Mucosa of rectum (tissue), 2 donors: ENCODE results near the gene TMPRSS11F.

ENCODE experiments used
- H3K27ac ChIP-seq, 2 donors: one replicate each; pipeline ENCODE4 v1.7.0; 2013; ENCODE audit warnings: inconsistent platforms in 2 of 2, low read depth in 2 of 2, low read length in 2 of 2
- H3K27me3 ChIP-seq, 2 donors: one replicate each; pipeline ENCODE4 v1.7.0; 2013; ENCODE audit warnings: low read length in 2 of 2; ENCODE audit not compliant: control insufficient read depth in 2 of 2, insufficient read depth in 2 of 2
- H3K36me3 ChIP-seq, 2 donors: one replicate each; pipeline ENCODE4 v1.7.0; 2013; ENCODE audit warnings: low read length in 2 of 2; ENCODE audit not compliant: control insufficient read depth in 2 of 2, insufficient read depth in 2 of 2
- H3K4me1 ChIP-seq, 2 donors: one replicate each; pipeline ENCODE4 v1.7.0; 2013; ENCODE audit warnings: low read length in 2 of 2, mild to moderate bottlenecking in 1 of 2; ENCODE audit not compliant: control insufficient read depth in 2 of 2, insufficient read depth in 2 of 2
- H3K4me3 ChIP-seq, 2 donors: one replicate each; pipeline ENCODE4 v1.7.0; 2013; ENCODE audit warnings: low read length in 2 of 2
- H3K9ac ChIP-seq, 2 donors: one replicate each; pipeline ENCODE4 v1.7.0; 2013; ENCODE audit warnings: low read length in 2 of 2, low read depth in 1 of 2, mild to moderate bottlenecking in 1 of 2
- H3K9me3 ChIP-seq, 2 donors: one replicate each; pipeline ENCODE4 v1.7.0; 2013; ENCODE audit warnings: low read length in 2 of 2; ENCODE audit not compliant: control insufficient read depth in 2 of 2
- donor health status: healthy.
- donor health status: Normal muscosa, but diverticular disease.

The TMPRSS11F gene

GRCh38 chr4:68109868-68110267 lies 19.8 kb downstream of the TMPRSS11F start:
- no peak overlapping the region for H3K9ac ChIP-seq
- H3K27ac ChIP-seq, result no peak overlapping the region
- no peaks in the 10 kb centered on the region for H3K4me1 ChIP-seq
- H3K36me3 ChIP-seq, result no peaks in the 10 kb centered on the region
- H3K27me3 ChIP-seq, result no peaks in the 10 kb centered on the region
- no peaks in the 10 kb centered on the region for H3K9me3 ChIP-seq
- H3K4me3 ChIP-seq, result no peak overlapping the region

DNA sequence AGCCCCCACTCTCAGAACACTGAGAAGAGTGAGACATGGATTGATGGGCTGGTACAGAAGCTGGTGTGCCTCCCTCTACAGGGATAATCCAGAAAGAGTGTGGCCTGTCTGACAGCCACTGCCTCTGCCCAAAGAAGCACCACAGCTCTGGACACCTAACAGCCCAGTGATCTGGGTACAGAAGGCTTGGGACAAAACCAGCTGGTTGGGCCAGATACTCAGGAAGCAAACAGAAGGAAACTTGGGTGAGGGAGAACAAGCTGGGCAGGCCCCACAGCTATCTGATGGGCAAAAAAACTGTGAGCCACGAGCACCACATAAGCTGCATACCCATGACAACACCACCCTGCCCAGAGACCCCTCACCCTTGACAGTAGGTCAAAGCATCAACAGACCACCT lies 46.9 kb downstream of the TMPRSS11F start:
- Histone ChIP-seq H3K36me3 (no peaks in the 10 kb centered on the region), H3K27me3 (no peaks in the 10 kb centered on the region), H3K4me1 (no peaks in the 10 kb centered on the region), H3K9me3 (no peaks in the 10 kb centered on the region), H3K27ac (no peak overlapping the region), H3K4me3 (no peak overlapping the region), H3K9ac (no peak overlapping the region)

- Histone ChIP-seq H3K4me3 (no peak overlapping the region), H3K9ac (no peak overlapping the region), H3K9me3 (no peaks in the 10 kb centered on the region), H3K27ac (no peak overlapping the region), H3K4me1 (no peaks in the 10 kb centered on the region), H3K27me3 (no peaks in the 10 kb centered on the region), H3K36me3 (no peaks in the 10 kb centered on the region)
These were observed 49.7 kb downstream of the TMPRSS11F start for GRCh38 chr4:68079928-68080327.

GRCh38 chr4:68077737-68078136 lies 51.9 kb downstream of the TMPRSS11F start:
- no peaks in the 10 kb centered on the region for H3K36me3 ChIP-seq
- H3K4me3 ChIP-seq, result no peak overlapping the region
- H3K27me3 ChIP-seq, result no peaks in the 10 kb centered on the region
- no peak overlapping the region for H3K9ac ChIP-seq
- H3K9me3 ChIP-seq, result no peaks in the 10 kb centered on the region
- H3K4me1 ChIP-seq, result no peaks in the 10 kb centered on the region
- H3K27ac ChIP-seq, result no peak overlapping the region

- Histone ChIP-seq H3K4me1 (no peaks in the 10 kb centered on the region), H3K27me3 (no peaks in the 10 kb centered on the region), H3K36me3 (no peaks in the 10 kb centered on the region), H3K27ac (no peak overlapping the region), H3K9ac (no peak overlapping the region), H3K9me3 (no peaks in the 10 kb centered on the region), H3K4me3 (no peak overlapping the region)
These were observed 52.4 kb downstream of the TMPRSS11F start for GRCh38 chr4:68077301-68077700.

- no peaks in the 10 kb centered on the region for H3K4me1 ChIP-seq
- H3K9me3 ChIP-seq, result no peaks in the 10 kb centered on the region
- no peaks in the 10 kb centered on the region for H3K36me3 ChIP-seq
- H3K4me3 ChIP-seq, result no peak overlapping the region
- no peak overlapping the region for H3K27ac ChIP-seq
- H3K9ac ChIP-seq, result no peak overlapping the region
- no peaks in the 10 kb centered on the region for H3K27me3 ChIP-seq
These were observed 53.5 kb downstream of the TMPRSS11F start for GRCh38 chr4:68076194-68076593.

- Histone ChIP-seq H3K9me3 (no peaks in the 10 kb centered on the region), H3K9ac (no peak overlapping the region), H3K4me1 (no peaks in the 10 kb centered on the region), H3K27me3 (no peaks in the 10 kb centered on the region), H3K27ac (no peak overlapping the region), H3K36me3 (no peaks in the 10 kb centered on the region), H3K4me3 (no peak overlapping the region)
These were observed 55.3 kb downstream of the TMPRSS11F start for GRCh38 chr4:68074397-68074796.

- H3K9ac ChIP-seq, result no peak overlapping the region
- H3K4me1 ChIP-seq, result no peaks in the 10 kb centered on the region
- no peaks in the 10 kb centered on the region for H3K36me3 ChIP-seq
- no peak overlapping the region for H3K4me3 ChIP-seq
- no peaks in the 10 kb centered on the region for H3K27me3 ChIP-seq
- H3K27ac ChIP-seq, result no peak overlapping the region
- no peaks in the 10 kb centered on the region for H3K9me3 ChIP-seq
These were observed 59.4 kb downstream of the TMPRSS11F start for GRCh38 chr4:68070302-68070701.

- no peak overlapping the region for H3K9ac ChIP-seq
- H3K36me3 ChIP-seq, result no peaks in the 10 kb centered on the region
These were observed 67.2 kb downstream of the TMPRSS11F start for GRCh38 chr4:68062501-68062900.

DNA sequence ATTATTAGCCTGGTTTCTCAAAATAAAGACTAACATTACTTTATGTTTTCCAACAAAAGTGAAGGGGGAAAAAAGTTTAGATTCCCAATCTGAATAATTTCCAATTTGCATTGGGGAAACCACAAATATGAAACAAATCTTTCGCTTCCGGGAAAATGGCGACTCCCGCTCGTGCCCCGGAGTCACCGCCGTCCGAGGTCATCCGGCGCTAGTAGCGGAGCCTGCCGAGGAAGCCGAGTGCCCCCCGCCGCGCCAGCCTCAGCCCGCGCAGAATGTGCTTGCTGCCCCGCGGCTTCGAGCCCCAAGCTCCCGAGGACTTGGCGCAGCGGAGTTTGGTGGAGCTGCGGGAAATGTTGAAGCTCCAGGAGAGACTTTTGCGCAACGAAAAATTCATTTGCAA lies 91.4 kb downstream of the TMPRSS11F start:
- no peaks in the 10 kb centered on the region for H3K9me3 ChIP-seq
- H3K27me3 ChIP-seq, result no peaks in the 10 kb centered on the region
- H3K4me3 ChIP-seq, result no peak overlapping the region
- H3K27ac ChIP-seq, result no peak overlapping the region
- no peaks in the 10 kb centered on the region for H3K36me3 ChIP-seq
- no peaks in the 10 kb centered on the region for H3K4me1 ChIP-seq
- no peak overlapping the region for H3K9ac ChIP-seq

More at GRCh38 chr4:68062501-68062900, 67.2 kb downstream of the TMPRSS11F start:
- Histone ChIP-seq H3K27me3 (no peaks in the 10 kb centered on the region), H3K27ac (no peak overlapping the region), H3K4me3 (no peak overlapping the region), H3K4me1 (no peaks in the 10 kb centered on the region), H3K9me3 (no peaks in the 10 kb centered on the region)

DNA sequence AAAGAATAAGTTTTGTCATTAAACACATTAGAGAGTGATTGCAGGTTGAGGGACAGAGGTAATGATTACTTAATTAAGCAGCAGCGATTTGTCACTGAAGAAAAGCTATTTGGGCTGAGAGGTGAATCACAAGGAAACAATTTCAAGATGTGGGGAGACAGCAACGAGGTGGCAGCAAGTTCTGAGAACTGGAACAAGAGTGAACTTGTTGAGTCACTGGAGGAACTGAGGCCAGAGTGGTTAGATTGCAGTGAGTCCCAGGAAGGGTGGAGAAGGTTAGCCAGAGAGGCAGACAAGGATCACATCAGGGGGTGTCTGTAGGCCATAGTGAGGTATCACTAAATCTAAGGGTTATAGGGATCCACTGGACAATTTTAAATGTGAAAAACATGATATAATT lies 108.5 kb downstream of the TMPRSS11F start:
- no peak overlapping the region for H3K27ac ChIP-seq
- no peak overlapping the region for H3K9ac ChIP-seq
- H3K4me3 ChIP-seq, result no peak overlapping the region
- no peaks in the 10 kb centered on the region for H3K27me3 ChIP-seq
- no peaks in the 10 kb centered on the region for H3K36me3 ChIP-seq
- H3K4me1 ChIP-seq, result no peaks in the 10 kb centered on the region
- H3K9me3 ChIP-seq, result no peaks in the 10 kb centered on the region
